GM18508 (cell line): ENCODE measurements around the gene SHC1.

Experiments
- ATAC-seq: cut with Tn5 transposase; IDR thresholded peaks from one replicate; pipeline ENCODE4 v1.9.1; 2021; ENCODE audit warnings: moderate number of reproducible peaks; ENCODE audit not compliant: insufficient read depth, unreplicated experiment

Gene SHC1

GRCh38 chr1:154941333-154942013 is 29.1 kb downstream of the SHC1 start:
- ATAC-seq: no peak

DNA sequence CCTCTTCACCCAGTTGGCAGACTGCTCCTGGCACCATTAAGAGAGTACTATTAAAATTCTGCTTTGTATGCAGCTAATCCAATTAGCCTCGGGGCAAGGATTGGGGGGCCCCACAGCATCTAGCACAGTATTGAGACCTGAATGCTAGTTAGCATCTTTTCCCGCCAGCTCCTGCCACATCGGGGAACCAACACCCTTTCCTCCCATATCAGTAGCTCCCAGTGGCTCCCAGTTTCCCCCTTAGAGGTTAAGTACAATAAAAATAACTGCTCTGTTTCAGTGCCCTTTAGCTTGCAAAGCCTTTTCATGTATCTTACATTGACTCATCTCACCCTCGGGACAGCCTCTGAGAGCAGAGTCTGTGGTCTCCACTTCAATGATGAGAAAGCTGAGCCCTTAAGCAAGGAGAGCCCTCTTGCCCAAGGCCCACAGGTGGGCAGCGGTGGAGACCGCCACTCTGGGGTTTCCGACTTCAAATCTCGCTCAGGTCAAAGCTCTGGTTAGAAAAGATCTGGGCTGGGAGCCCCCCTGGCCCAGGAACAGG is 29.8 kb downstream of the SHC1 start:
- no peak for ATAC-seq

DNA sequence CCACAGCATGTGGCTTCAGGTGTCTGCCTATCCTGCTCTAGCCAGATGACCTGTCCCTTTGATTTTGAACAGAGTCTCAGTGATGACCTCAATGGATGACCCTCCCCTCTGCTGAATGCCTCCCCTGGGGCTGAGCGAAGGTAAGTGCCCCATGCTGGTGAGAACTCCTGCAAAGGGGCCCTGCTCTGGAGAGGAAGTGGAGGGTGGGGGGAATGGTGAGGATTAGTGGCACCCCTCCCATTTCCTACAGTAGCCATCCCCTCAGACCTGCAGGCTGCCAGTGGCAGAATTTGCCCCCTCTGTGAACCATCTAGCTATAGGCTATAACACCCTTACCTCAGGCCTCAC is 30.4 kb downstream of the SHC1 start:
- ATAC-seq: no peak

GRCh38 chr1:154938604-154939399 is 31.7 kb downstream of the SHC1 start:
- no peak for ATAC-seq

DNA sequence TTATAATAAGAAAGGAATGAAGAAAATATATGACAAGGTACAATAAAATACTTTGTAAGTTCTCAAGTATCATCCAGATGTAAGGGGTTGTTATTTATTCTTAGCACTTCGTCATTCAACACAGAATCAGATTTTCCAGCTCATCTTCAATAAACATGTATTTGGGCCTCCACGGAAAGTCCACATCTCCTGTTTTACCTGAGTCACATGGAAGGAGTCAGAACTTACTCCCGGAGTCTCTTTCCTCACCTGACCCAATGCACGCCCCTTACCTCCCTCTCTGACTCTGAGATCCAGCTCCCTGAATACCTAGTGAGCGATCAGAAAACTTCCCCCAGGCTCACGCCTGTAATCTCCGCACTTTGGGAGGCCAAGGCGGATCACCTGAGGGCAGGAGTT is 32.6 kb downstream of the SHC1 start:
- no peak for ATAC-seq

- ATAC-seq: peak; percentile 16
Measured at GRCh38 chr1:154937085-154937987, 33.2 kb downstream of the SHC1 start.

DNA sequence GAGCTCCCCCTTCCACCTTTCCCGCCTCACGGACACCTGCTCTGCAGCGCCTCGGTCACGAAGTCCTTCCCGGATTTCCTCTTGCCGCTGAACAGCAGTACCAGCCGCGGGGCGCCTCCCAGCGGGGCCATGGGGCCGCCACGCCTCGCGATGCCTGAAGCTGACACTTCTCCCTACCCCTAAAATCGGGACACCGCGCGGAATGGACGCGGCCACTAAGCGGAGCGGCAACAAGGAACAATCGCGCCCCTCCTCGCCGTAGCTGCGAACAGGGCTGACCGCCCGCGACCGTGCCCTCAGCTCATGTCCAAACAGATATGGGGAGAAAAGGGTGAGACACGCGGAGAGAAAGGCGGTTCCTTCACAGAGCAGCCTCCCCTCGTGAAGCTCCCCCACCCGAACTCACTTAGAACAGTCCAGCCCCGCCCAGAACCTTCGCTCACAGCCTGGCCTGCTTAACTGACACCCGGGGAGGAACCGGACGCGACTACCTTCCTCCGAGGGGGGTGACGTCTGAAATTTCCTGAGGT is 33.9 kb downstream of the SHC1 start, which contains the start of gene PMVK:
TSS of gene PMVK (minus strand) at position 165 of the 530 bp plus-strand sequence. CDS start at position 131, 34 bp downstream.
- peak; percentile 33 for ATAC-seq

DNA sequence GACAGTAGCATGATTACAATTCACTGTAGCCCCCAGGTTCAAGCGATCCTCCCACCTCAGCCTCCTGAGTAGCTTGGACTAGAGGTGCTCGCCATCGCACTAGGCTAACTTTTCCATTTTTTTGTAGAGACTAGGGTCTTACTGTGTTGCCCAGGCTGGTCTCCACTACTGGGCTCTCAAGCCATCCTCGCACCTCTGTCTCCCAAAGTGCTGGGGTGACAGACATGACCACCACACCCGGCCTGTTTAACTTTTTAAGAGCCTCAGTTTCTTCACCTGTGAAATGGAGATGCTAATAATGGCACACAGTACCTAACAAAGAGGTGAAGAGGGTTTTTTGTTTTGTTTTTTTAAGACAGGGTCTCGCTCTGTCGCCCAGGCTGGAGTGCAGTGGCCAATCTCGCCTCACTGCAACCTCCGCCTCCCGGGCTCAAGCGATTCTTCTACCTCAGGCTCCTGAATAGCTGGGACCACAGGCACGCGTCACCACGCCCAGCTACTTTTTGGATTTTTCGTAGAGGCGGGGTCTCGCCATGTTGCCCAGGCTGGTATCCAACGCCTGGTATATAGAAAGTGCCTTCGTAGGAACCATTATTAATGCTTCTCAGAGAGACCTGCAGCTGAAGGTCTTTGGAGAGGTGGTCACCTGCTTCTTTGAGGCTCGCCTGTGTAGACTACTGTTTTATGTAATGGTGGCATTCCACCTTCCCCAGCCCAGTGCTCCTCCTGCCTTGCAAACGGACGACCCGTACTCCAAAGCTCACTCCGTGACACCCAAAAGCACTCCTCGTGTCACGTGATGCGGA is 34.6 kb downstream of the SHC1 start:
- ATAC-seq: no peak

DNA sequence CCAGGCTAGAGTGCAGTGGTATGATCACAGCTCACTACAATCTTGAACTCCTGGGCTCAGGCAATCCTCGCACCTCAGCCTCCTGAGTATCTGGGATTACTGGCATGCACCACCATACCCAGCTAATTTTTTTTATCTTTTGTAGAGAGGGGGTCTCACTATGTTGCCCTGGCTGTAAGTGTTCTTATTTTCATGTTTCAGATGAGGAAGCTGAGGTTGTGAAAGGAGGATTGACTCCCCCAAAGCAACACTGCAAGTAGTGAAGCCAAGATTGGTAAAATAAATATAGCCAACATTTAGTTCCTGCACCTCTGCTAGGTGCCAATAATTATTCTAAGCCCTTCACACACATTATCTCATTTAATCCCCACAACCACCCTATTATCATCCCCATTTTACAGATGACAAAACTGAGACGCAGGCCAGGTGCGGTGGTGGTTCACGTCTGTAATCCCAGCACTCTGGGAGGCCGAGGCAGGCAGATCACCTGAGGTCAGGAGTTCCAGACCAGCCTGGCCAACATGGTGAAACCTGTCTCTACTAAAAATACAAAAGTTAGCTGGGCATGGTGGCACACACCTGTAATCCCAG is 36.1 kb downstream of the SHC1 start:
- ATAC-seq: no peak

DNA sequence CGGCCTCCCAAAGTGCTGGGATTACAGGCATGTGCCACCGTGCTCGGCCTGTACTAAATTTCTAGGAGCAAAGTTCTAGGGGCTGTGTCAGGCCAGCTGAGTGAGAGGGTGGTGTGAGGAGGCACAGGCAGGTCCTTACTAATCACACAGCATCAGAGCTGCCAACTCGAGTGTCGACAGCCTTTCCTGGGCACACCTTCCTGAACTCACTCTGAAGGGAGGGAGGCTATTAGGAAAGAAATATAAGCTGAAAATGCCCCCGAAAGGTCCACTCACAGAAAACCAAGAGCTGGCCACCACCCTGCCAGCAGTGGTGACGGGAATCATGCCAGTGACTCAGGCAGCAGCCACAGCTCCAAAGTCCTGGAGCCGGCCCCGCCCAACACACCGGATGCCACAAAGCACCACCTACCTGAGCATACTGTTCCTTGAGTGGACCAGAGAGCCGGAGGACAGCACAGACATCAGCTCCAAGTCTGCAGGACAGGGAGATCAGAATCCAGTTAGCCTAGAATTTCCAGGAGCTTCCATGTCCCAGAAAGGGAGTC is 38.5 kb downstream of the SHC1 start:
- ATAC-seq: no peak

- no peak for ATAC-seq
Measured at GRCh38 chr1:154926201-154926600, 44.3 kb downstream of the SHC1 start.

- no peak for ATAC-seq
Measured at GRCh38 chr1:154925335-154926170, 45.0 kb downstream of the SHC1 start.

- no peak for ATAC-seq
Measured at GRCh38 chr1:154923695-154924094, 46.9 kb downstream of the SHC1 start.

DNA sequence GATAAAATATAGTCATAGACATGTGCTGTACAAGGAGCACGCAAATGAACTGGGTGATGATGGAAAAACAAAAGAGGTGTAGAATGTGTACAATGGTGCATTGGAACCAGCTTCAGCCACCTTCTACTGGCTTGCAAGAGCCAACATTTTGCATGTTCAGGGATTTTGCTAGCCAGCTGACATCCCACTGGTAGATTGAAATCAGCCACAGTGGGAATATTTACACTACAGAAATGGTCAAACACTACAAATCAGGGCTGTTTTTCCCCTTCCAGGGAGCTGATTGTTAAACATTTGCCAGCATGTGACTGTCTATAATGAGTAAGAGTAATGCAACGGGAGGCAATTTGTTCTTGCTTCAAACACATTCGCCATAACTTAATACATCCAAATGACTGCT is 57.3 kb downstream of the SHC1 start:
- no peak for ATAC-seq

- no peak for ATAC-seq
Measured at GRCh38 chr1:154912755-154913154, 57.8 kb downstream of the SHC1 start.
